NCI-H1092 (cell line): Measurements from ENCODE around the gene NUP62.
"Not testable (repeated sequence)": the region's sequence is repeated elsewhere in the genome, so short reads cannot be mapped to it uniquely, and the experiment has no call there.

Experiments
- DNase-seq: peaks from one replicate; lab custom pipeline; 2025; lab: John Stamatoyannopoulos, UW

The NUP62 gene

DNA sequence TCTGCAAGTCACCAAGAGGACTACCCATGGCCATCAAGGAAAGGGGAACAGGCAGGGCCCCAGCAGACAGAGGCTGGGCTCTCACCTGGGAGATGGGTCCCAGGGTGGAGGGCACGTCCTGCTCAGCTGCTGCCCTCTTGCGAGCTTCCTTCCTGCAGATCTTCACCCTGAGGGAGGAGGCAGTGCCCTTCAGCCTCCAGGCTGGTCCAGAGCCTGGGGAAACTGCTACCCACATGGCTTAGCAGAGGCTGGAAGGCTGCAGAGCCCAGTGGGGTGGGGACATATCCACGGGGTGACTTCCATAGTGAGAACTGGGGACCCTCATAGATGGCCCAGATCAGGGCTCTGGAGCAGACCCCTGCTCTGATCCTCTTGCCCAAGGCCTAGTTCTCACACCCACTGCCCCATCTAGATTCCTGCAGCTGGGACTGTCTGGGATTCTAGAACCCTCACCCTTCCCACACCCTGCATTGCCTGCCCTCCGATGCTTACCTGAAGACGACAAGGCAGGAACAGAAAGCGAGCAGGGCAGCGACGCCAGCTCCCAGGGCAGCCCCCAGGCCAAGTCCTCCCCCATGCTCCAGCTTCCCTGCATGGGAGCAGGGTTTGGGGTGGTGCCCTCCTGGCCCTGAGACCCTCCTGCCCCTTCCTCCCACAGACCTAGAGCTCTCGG is 22.6 kb upstream of the NUP62 start:
- no peak for DNase-seq

DNA sequence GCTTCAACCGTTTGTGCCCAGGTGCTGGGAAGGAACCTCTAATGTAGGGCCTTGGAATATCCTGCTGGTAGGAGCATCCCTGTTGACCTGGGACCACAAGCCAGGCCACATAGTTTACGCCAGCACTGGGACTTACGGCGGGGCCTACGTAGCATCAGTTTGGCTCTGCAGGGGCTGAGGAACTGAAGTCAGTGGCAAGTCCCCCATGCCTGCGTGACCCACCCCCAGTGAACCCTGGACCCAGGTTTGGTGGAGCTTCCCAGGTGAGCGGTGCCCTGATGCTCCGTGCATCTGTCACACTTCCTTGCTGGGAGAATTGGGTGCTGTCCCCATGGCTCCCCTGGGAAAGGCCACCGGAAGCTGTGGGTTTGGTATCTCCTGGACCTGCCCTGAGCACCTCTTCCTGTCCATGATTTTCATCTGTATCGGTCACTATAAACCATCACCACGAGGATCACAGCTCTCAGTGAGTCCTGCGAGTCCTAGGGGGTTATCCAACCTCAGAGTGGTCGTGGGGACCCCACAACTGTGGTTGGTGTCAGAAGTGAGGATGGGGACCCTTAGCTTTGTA is 21.7 kb upstream of the NUP62 start:
- DNase-seq = no peak

DNA sequence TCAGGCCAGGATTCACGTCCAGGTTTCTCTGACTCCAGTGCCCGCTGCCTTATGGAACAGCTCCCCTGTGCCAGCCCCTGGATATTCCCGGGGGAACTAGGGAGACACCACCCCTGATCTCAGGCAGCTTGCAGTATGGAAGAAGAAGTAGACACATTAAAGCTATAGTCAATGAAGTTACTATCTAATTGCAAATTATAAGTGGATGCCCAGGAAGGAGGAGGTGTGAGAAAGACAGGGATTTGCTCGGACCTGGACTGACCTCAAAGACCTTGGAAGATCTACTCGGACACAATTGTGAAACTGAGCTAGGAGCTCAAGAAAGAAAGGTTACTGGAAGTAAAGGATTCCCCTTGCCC is 21.3 kb upstream of the NUP62 start:
- no peak for DNase-seq

DNA sequence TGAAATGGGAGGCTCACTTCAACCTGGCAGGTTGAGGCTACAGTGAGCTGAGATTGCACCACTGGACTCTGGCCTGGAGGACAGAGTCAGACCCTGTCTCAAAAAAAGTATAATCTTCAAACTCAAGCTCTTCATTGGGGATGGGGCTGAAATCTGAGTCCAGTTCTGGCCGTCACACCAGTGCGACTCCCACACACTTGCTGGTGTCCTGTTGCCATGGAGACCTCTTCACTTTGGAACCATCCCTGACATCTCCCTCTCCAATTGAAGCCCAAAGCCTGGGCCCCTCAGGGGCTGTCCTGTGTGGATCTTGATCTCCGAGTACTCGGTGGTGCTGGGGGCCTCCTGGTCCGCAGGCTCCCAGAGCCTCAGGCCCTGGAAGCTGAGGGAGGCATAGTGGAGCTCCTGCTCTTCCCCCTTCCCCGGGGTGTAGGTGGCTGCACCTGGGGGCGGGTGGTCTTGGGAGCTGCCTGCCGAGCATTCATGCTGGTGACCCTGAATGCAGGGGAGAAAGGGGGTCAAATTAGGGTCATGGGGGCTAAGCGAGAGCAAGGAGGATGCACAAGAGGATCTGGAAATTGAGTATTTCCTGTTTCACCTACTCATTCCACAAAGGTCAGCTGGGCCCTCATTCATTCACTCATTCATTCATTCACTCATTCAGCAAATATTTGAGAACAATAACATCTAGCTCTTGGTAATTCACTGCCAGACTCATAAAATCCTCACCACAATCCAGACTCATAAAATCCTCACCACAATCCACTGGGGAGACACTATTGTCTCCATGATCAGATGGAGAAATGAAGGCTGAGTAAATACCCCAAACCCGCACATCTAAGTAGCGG is 20.7 kb upstream of the NUP62 start:
- no peak for DNase-seq

DNA sequence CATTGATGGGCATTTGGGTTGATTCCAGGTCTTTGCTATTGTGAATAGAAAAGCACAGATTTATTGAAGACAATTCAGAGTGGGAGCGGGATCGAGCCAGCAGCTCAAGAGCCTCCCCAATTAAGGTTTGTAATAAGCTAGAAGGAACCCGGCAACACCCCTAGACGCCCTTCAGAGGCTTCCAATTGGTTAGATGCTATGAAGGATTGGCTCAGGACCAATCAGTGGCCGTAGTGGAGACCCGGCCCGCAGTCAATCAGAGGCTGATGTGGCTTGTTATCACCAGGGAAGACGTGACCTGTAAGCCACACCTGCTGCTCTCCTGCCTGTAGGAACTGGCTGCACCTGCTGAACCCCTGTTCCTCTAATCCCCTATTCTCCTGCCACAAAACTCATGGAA is 17.1 kb upstream of the NUP62 start:
- DNase-seq = no peak

DNA sequence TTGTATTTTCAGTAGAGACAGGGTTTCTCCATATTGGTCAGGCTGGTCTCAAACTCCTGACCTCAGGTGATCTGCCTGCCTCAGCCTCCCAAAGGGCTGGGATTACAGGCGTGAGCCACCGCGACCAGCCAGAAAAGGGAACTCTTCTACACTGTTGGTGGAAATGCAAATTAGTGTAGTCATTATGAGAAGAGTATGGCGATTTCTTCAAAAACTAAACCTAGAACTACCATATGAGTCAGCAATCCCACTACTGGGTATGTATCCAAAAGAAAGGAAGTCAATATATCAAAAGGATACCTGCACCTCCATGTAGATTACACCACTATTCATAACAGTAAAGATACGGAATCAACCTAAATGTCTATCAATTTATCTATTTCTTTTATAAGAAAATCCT is 15.3 kb upstream of the NUP62 start:
- DNase-seq = not testable (repeated sequence)

DNA sequence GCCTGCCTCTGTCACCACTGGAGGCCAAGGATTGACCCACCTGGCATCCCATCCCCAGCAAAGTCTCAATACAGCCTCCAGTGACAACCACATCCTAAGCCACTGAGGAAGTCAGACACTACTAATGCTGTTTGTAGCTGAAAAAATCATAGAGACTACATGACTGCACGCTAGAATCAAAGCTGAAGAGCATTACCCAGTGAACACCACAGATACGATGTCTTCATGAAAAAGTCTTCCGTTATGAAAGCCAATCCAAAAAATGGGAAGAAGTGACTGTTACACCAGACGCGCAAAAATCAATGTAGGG is 11.1 kb upstream of the NUP62 start:
- DNase-seq = no peak

DNA sequence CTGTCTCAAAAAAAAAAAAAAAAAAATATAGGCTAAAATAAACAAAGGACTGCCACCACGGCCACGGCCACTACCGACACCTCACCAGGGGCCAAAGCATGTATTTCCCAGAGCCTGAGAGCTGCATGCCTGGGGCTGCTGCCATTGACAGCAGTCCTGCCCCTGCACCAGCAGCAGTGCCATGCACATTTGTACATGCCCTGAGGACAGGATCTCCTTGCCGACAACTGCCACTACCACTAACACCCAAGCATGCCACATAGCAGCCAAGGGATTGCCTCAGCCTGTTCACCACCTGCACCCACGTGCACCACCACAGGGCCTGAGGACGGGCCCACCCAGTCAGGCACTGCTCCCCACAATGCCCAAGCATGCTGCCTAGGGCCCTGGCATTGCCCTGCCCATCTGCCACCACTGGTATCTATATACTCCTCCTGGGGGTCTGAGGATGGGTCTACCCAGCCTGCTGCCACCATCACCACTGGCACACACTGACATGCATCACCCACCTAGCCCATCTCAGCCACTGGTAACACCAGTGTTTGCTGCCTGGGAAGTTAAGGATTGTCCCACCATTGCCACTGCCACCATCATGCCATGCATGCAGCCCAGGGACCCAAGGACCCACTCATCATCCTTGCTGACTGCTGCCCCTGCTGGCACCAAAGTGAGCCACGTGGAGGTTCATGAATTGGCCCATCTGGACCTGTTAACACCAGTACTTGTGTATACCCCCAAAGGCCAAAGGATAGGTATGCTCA is 10.6 kb upstream of the NUP62 start:
- no peak for DNase-seq

DNA sequence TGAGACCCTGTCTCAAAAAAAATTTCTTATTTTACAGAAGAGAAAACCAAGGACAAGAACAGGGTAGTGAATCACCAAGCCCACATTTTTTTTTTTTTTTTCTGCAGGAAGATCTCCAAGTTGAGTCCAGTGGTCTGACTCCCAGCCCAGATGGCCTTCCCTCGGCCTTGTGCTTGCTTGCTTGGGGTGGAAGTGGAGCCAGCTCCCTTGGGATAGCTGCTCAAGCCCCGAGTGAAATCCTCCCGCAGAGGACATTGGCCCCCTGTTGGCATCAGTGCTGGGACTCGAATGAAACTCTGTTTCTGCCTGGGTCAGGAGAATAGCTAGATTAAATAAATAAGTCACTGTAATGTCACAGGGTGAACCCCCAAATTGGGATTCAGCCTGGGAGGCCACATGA is 9.4 kb upstream of the NUP62 start:
- no peak for DNase-seq

DNA sequence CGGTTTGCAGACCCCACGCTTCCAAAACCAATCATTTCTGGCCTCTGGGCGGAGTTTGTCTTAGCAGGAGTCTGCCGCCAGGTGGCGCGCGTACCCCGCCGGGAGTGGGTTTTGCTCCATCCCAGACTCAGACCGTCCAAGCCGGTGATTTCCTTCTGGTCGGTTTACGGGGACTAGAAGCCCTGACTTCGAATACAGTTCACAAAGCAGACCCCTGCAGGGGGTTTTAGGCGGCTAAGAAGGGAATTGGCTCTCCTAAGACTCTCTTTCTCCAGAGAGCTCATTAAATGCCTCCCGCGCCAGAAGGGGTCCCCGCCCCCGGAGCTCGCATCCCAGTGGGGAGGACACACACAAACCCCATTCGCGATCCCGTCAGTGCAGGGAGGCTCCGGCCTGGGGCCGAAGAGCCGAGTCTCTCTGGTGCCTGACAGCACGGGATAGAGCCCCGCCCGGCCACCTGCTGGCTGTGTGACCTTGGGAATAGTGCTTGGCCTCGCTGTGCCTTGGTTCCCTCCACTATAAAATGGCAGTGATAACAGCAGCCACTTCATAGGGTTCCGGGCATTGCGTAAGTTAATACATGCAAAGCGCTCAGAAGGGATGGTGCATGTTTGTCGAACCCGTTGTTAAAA is 8.6 kb upstream of the NUP62 start:
- peak; percentile 38 for DNase-seq

DNA sequence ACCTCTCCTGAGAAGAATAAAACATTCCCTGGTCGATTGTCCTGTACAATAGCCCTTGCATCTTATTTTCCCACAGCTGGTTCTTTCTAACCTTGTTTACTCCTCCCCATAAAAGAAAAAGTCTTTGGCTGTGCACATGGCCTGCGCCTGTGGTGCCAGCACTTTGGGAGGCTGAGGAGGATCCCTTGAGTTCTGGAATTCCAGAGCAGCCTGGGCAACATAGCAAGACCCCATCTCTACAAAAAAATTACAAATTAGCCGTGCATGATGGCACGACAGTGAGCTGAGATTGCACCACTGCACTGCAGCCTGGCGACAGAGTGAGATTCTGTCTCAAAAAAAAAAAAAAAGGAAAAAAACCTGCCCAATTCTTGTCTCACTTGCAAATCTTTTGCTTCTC is 7.2 kb upstream of the NUP62 start:
- no peak for DNase-seq

DNA sequence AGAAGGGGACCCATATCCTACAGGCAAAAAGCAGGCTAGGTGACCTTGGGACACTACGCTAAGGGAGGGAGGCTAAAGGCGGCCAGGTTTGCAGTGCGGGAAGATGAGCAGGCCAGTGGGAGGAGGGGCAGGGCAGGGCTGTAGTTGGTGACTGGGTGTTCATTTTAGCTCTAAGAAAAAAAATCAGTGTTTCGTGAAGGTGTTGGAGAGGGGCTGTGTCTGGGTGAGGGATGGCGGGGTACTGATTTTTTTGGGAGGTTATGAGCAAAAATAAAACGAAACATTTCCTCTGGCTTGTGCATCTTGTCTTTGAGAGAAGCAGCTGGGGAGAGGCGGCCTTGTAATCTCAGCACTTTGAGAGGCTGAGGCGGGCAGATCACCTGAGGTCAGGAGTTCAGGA is 4.3 kb upstream of the NUP62 start:
- no peak for DNase-seq

DNA sequence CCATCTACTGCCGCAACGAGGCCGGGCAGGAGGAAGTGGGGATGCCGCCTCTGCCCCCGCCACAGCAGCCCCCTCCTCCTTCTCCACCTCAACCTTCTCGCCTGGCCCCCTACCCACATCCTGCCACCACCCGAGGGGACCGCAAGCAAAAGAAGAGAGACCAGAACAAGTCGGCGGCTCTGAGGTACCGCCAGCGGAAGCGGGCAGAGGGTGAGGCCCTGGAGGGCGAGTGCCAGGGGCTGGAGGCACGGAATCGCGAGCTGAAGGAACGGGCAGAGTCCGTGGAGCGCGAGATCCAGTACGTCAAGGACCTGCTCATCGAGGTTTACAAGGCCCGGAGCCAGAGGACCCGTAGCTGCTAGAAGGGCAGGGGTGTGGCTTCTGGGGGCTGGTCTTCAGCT is 3.4 kb upstream of the NUP62 start:
- no peak for DNase-seq

DNA sequence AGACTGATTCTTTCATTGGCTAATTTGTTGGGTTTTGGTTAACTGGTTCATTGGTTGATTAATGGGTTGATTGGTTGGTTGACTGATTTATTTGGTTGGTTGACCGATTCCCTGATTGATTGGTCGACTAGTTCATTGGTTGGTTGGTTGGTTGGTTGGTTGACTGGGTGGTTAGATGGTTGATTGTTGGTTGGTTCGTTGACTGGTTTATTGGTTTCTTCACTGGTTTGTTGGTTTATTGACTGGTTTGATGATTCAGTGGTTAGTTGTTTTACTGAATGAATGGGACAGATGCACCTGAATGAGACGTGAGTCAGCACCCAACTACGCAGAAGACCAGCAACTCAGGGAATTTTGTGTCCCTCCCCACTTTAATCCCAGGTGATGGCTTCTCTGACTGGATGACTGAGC is 2.7 kb upstream of the NUP62 start:
- DNase-seq = no peak

DNA sequence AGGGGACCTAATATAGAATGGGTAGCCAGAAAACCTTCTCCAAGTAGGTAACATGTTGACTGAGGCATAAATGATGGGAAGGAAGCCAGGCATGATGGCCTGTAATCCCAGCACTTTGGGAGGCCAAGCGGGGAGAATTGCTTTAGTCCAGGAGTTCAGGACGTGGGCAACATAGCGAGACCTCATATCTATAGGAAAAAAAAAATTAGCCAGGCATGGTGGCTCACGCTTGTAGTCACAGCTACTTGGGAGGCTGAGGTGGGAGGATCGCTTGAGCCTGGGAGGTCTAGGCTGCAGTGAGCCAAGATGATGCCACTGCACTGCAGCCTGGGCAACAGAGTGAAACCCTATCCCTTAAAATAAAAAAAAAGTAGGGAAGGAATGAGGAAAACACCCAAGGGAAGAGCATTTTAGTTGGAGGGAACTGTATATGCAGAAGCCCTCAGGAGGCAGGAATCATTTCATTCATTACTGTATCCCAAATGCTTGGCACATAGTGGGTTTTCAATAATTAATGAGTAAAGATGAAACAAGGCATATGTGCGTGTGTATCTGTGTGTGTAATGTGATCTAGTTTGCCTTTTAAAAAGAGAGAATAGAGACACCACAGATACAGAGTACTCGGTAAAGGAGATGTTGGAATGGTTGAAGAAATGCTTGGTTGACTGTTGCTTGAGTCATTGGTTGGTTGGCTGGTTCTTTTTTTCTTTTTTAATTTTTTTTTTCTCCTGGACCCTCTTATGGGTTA is 2.2 kb upstream of the NUP62 start:
- DNase-seq = no peak

DNA sequence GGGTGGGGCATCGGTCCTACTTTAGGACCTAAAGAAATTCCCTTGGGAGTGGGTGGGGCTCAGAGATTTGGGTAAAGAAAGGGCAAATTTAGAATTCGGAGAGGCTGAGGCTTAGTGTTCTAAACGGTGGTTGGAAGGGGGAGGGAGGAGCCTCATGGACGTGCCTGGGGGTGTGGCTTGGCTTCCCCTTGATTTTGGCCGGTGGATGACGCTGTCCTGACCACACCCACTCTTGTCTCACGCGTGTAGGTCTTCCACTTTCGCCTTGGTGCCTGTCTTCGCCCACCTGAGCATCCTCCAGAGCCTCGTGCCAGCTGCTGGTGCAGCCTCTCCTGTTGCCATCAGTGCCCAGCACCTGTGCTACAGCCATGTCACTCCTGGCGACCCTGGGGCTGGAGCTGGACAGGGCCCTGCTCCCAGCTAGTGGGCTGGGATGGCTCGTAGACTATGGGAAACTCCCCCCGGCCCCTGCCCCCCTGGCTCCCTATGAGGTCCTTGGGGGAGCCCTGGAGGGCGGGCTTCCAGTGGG is 1.2 kb upstream of the NUP62 start:
- DNase-seq = no peak

DNA sequence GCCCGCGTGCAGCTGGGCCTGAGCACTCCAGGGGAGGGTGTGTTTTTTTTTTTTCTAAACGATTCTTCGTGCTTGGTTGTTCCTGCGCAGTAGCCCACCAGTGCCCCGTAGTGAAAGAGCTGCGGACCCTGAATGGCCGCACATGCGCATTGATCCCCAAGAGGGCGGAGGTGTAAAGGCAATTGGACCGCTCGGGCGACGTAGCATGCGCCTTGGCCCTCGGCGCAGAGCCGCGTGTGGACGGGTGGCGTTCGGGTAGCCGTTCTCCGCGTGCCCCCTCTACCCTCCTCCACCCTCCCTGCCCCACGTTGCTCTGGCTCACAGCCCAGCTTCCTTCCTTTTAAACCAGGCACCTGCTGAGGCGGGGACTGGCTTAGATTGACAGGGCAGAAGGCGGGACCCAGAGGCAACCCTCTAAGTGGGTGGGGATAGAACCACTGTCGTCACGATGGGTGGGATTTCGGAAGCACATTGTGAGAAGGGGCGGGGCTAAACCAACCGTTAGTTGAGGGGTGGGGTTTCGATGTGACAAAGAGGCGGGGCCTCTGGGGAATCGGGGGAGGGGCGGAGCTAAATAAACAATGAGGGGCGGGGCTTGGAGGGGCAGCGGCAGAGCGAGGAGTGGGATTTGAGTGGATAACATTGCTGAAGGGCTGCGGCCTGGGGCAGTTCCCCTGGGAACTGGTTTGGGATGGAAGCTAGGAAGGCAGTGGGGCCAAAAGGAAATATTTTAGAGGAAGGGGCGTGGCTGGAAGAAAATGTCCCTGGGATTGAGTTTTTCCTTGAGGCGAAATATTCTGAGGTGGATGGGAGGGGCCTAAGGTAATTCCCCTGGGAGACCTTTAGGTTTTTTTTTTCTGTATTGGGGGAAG is 543 bp upstream of the NUP62 start:
- peak; percentile 94 for DNase-seq

DNA sequence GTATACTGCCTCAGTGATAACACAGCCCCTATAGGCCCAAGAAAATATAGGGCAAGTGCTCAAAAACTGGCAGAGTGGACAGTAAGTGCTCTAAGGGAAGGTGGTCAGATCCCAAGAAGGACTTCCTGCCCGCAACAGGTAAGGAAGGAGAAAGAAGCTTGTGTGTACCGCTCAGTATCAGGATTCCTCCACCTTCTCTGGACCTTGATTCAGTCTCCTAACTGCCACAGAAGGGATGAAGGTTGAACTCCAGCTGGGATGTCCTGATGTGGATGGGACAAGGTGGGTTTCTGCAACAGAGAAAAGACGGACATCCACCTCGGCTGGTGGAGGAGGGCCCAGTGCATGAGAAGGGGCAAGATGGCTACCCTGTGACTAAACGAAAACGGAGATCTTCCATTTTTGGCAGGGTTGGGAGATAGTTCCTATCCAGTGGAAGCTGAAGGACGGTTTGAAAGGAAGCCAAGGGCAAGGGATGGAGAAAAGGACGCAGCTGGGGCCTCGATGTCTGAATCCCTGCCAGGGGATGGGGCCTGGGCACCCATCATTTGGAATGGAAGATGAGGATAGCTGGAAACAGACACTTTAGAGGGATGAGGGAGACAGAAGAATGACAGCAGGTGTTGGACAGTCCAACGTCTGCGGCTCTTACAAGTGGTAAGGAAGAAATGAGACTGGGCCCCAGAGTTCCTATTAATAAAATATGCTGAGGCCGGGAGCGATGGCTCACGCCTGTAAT is 1.6 kb downstream of the NUP62 start:
- DNase-seq = no peak

DNA sequence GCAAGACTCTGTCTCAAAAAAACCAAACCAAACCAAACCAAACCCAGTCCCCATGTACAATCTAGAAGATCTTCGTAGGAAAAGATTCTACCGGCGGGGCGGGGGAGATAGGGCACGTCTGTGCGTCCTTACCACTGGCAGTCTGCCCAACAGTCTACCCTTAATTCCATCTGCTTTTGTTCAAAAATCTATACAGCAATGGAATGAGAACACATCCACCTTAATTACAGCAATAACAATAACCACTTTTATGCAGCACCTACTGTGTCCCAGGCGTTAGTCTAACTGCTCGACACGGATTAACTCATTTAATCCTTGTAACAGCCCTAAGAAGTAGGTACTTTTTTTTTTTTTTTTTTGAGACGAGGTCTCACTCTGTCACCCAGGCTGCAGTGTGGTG is 2.8 kb downstream of the NUP62 start:
- DNase-seq = no peak

DNA sequence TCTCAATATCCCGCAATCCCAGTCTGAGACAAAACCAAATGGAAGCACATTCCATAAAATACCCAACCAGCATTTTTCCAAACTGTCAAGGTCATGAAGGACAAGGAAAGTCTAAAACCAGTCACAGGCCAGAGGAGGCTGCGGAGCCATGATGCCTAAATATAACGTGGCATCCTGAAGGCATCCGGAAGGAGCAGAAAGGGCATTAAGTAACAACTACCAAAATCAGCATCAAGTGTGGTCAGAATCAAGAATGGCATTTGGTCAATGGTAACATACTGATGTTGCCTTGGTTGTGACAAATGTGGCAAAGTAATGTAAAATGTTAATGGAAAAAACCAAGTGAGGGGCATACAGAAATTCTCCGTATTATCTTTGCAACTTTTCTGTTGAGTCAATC is 3.8 kb downstream of the NUP62 start:
- no peak for DNase-seq
